Activated T-cell treated with anti-CD3 and anti-CD28 coated beads, Interleukin-2, amount 50 U/mL, for 48 hours (primary cell): ENCODE results near the gene SYT11.
"Not testable (repeated sequence)": the region's sequence is repeated elsewhere in the genome, so short reads cannot be mapped to it uniquely, and the experiment has no call there.

Source experiments
- DNase-seq, 2 experiments: peaks; one replicate each; pipeline ENCODE4 v3.0.0-alpha.2; 2020

The SYT11 gene

GRCh38 chr1:155859234-155859829 lies at the start of gene SYT11:
Gene SYT11, plus strand, starts transcription at chr1:155859567. Its CDS starts 195 bp downstream, at chr1:155859762.
- DNase-seq = peak; percentile 97 to 98

GRCh38 chr1:155812878-155813277 lies 46.5 kb upstream of the SYT11 start:
- no peak for DNase-seq

GRCh38 chr1:155813672-155814071 lies 45.7 kb upstream of the SYT11 start:
- DNase-seq = no peak

GRCh38 chr1:155816351-155816750 lies 43.0 kb upstream of the SYT11 start:
- DNase-seq = no peak

DNA sequence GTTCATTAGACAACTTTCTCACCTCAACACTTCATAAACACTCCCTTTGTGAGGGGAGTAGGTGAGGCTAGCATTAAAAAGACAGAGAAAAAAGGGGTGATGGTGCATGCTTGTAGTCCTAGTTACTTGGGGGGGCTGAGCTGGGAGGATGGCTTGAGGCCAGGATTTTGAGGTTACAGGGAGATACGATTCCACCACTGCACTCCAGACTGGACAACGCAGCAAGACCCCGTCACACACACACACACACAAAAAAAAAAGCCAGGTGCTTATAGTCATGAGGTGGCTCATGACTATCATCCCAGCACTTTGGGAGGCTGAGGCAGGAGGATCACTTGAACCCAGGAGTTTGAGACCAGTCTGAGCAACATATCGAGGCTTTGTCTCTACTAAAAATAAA lies 31.9 kb upstream of the SYT11 start:
- DNase-seq = no peak

- DNase-seq = no peak
These were observed 27.9 kb upstream of the SYT11 start for GRCh38 chr1:155831279-155831976.

- DNase-seq = peak in 1 of 2 experiments; percentile 11
These were observed 25.6 kb upstream of the SYT11 start for GRCh38 chr1:155833665-155834295.

GRCh38 chr1:155834296-155834926 lies 25.0 kb upstream of the SYT11 start:
- peak in 1 of 2 experiments; percentile 15 for DNase-seq

DNA sequence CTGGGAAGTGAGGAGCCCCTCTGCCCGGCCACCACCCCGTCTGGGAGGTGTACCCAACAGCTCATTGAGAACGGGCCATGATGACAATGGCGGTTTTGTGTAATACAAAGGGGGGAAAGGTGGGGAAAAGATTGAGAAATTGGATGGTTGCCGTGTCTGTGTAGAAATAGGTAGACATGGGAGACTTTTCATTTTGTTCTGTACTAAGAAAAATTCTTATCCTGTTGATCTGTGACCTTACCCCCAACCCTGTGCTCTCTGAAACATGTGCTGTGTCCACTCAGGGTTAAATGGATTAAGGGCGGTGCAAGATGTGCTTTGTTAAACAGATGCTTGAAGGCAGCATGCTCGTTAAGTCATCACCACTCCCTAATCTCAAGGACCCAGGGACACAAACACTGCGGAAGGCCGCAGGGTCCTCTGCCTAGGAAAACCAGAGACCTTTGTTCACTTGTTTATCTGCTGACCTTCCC lies 24.4 kb upstream of the SYT11 start:
- DNase-seq = not testable (repeated sequence)

GRCh38 chr1:155835548-155835947 lies 23.8 kb upstream of the SYT11 start:
- peak in 1 of 2 experiments; percentile 14 for DNase-seq

DNA sequence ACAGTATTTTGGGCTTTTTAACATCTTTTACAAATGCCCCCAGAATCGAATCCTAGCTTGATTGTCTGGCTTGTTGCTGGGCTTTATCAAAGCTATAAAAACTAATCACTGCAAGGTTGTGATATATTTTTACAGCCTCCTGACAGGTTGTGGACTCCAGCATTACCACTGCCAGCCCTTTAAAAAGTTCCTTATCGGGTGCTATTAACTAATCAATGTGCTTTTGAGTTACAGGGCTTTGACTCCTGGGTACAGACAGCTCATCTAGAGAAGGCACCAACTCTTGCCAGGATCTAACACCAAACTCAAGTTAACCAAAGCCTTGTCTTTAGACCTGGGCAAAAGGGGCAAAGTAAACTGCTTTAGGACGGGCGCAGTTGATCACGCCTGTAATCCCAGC lies 19.0 kb upstream of the SYT11 start:
- no peak for DNase-seq

DNA sequence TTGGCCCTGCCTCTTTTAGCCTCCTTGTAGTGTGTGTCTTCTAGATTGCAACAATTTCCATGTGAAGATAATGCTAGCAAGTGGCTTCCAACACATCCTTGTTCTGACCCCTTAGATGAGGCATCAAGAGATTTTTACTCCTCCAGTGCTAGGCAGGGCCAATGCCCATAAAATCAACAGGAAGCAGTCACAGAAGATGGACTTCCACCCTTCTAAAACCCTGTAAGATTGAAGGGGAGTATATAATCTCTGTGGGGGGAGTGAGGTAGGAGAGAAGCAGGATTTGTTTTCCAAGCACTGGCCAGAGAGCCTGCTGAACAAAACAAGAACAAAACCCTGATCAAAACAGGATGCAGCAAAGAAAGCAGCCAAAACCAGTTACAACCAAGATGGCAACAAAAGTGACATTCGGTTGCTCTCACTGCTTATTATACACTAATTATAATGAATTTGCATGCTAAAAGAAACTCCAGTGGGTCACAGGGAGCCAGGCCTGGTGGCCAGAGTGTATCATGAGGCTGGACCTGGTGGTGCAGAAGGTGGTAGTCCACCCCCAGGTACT lies 14.4 kb upstream of the SYT11 start:
- peak in 1 of 2 experiments; percentile 7 for DNase-seq

DNA sequence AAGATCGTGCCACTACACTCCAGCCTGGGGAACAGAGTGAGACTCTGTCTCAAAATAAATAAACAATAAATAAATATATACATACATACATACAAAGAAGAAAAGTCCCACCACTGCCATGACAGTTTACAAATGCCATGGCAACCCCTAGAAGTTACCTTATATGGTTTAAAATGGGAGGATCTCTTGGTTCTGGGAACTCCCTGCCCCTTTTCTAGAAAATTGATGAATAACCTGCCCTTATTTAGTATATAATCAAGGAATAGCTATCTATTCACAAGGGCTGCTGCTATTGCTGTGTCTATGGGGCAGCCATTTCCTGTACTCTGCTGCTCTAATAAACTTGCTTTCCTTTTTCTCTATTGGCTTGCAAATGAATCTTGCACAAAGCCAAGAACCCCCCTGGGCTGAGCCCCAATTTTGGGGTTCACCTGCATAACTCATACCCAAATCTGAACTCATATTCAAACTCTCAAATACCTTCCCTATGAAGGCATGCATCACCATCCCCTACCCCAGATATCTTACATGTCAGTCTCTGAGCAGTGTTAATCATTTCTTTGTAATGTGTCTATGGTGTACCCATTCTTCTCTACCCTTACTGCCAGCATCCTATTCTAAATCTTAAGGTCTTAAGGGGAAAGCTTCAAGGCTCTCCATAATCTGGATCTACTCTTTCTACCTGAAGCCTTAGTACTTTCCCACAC lies 11.4 kb upstream of the SYT11 start:
- no peak for DNase-seq

- DNase-seq = no peak
These were observed 9.0 kb upstream of the SYT11 start for GRCh38 chr1:155850345-155850744.

DNA sequence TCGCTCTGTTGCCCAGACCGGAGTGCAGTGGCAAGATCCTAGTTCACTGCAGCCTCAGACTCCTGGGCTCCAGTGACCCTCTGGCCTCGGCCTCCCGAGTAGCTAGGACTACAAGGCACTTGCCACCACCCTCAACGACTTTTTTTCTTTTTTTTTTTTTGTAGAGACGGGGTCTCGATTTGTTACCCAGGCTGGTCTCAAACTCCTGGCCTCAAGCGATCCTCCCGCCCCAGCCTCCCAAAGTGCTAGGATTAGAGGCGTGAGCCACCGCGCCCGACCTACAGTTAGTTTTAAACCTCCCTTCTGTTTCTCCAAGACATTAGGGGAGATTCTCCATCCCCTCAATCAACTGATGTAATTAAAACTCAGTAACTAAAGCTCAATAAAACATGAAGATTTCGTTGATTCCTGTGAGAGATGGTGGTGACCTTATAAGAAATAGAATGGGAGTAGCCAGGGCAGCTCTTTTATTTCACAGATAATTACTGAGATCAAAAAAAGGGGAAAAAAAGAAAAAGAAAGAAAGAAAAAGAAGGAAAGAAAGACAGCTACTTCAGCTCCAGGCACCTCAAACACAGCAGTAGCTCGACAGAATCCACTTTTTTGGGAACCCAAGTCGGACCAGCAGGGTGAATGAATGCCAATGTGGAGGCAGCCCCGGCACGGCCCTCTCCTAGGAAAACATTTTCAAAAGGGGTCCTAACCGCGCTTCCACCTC lies 3.0 kb upstream of the SYT11 start:
- no peak for DNase-seq

GRCh38 chr1:155856975-155857930 lies 2.1 kb upstream of the SYT11 start, which contains the start of gene GON4L:
Gene GON4L, minus strand, starts transcription at chr1:155857214. Its CDS starts 3,434 bp downstream, at chr1:155853780.
- peak; percentile 90 to 92 for DNase-seq

DNA sequence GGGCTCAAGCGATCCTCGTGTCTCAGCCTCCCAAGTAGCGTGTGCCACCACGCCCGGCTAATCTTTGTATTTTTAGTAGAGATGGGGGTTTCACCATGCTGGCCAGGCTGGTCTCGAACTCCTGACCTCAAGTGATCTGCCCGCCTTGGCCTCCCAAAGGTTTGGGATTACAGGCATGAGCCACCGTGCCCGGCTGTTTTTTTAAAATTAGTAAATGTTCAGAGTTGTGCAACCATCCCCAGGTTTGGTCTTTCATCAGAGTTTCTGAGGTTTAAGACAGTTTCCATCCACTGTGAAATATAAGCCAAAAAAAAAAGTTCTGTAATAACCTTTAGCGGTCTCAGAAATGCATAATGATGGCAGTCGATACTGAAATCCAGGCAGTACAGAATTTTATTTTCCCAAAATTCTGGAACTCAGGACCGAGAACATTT lies 550 bp upstream of the SYT11 start:
- DNase-seq = peak; percentile 63

DNA sequence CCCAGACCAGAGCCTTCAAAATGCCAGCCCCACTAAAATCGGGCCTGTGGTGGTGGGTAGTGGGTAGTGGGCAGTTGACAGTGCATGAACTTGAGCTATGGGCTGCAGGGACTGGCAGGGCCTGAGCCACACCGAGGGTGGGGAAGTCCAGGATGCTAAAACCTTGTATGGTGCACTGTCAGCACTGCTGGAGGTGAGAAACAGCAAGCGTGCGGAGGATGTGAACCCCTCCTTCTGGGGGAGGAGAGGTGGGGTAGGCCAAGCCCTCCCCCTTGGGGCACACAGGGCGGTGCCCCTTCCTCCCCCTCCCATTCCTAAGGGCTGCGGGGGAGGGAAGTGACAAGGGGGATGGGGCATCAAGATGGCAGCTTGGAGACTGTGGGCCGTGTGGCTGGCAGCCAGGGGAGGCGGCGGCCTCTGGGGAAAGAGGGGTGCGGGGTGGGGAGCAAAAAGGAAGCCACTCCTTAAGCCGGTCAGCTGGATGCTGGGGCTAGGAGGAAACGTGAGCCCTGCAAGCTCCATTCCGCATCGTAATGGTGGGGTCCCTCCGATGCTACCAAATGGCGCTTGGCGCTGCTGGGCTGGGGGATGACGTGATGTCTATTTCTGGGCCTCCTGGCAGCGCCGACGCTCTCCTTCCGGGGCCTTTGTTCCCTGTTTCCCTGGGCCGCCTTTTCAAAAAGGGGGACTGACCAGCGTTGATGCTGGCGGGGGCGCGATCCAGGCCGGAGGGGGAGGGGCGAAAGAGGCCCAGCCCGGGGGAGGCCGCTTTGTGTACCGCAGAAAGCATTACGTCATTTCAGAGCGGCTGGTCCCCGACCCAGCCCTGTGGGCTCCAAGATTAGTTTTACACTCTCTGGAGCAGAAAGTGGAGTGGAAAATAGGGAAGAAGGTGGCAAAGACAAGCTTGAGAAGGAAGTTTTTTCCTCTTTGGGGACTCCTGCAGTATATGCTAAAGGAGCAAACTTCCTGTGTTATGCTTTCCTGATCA lies 809 bp downstream of the SYT11 start:
- peak; percentile 72 to 76 for DNase-seq

DNA sequence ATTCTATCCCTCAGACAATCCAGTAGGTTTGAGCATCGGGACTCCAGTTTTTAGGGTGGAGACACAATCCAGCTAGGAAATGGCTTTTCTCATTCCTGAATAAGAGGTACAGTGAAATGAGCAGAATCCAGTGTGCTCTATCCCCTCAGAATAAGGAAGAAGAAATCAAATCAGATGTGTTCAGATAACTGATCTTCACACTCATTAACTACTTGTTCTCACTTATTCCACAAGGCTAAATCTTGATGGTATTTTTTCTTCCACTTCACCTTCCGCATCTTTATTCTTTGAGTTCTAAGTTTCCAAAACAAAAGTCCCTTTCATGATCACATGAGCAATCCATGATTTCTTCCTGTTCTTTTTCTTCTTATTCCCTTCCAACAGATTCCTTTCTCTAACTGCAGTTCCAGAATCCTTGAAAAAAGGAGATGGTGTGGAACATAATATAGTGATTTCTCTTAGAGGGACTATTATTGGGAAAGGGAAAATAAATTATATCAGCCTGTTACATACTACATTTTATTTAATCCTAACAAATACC lies 1.7 kb downstream of the SYT11 start:
- no peak for DNase-seq
